Activated CD8-positive, alpha-beta memory T cell treated with anti-CD3 and anti-CD28 coated beads for 24 hours (primary cell): ENCODE data around the gene NTM.
"Not testable (repeated sequence)": the region's sequence is repeated elsewhere in the genome, so short reads cannot be mapped to it uniquely, and the experiment has no call there.

Source experiments
- DNase-seq: peaks from one replicate; pipeline ENCODE4 v3.0.0-alpha.2; 2020

Gene NTM

GRCh38 chr11:131465746-131466145, 95.3 kb downstream of the NTM start:
- no peak for DNase-seq

- no peak for DNase-seq
Observed at GRCh38 chr11:131467645-131468394, 97.4 kb downstream of the NTM start.

GRCh38 chr11:131468565-131468964, 98.2 kb downstream of the NTM start:
- no peak for DNase-seq

GRCh38 chr11:131470216-131470925, 100.0 kb downstream of the NTM start:
- DNase-seq: no peak

GRCh38 chr11:131471976-131472375, 101.6 kb downstream of the NTM start:
- DNase-seq: no peak

GRCh38 chr11:131474947-131475346, 104.5 kb downstream of the NTM start:
- DNase-seq: no peak

- no peak for DNase-seq
Observed at GRCh38 chr11:131476266-131476665, 105.9 kb downstream of the NTM start.

- no peak for DNase-seq
Observed at GRCh38 chr11:131478341-131478740, 107.9 kb downstream of the NTM start.

- no peak for DNase-seq
Observed at GRCh38 chr11:131481303-131481702, 110.9 kb downstream of the NTM start.

- DNase-seq: no peak
Observed at GRCh38 chr11:131481971-131482370, 111.6 kb downstream of the NTM start.

- no peak for DNase-seq
Observed at GRCh38 chr11:131483453-131483852, 113.0 kb downstream of the NTM start.

- DNase-seq: no peak
Observed at GRCh38 chr11:131483877-131484276, 113.5 kb downstream of the NTM start.

GRCh38 chr11:131486100-131486499, 115.7 kb downstream of the NTM start:
- DNase-seq: no peak

GRCh38 chr11:131486937-131487635, 116.7 kb downstream of the NTM start:
- DNase-seq: no peak

- no peak for DNase-seq
Observed at GRCh38 chr11:131488238-131488637, 117.8 kb downstream of the NTM start.

GRCh38 chr11:131491503-131491902, 121.1 kb downstream of the NTM start:
- DNase-seq: no peak

GRCh38 chr11:131495423-131495822, 125.0 kb downstream of the NTM start:
- no peak for DNase-seq

- DNase-seq: not testable (repeated sequence)
Observed at GRCh38 chr11:131497686-131498085, 127.3 kb downstream of the NTM start.

GRCh38 chr11:131498631-131499160, 128.3 kb downstream of the NTM start:
- DNase-seq: no peak

GRCh38 chr11:131499199-131499598, 128.8 kb downstream of the NTM start:
- no peak for DNase-seq

GRCh38 chr11:131503017-131503416, 132.6 kb downstream of the NTM start:
- DNase-seq: no peak

GRCh38 chr11:131504199-131504949, 134.0 kb downstream of the NTM start:
- DNase-seq: no peak

GRCh38 chr11:131506348-131506747, 135.9 kb downstream of the NTM start:
- no peak for DNase-seq
